LHCN-M2 (cell line): ENCODE results near the gene CISD1. TPM values are rescaled to one million over a fixed set of nuclear protein-coding genes. Genes with fewer than 3 reads are reported as not detected.

Source experiments
- DNase-seq: peaks from one replicate; pipeline ENCODE4 v3.0.0-alpha.2; 2012; ENCODE audit warnings: low read depth
- total RNA-seq: library from RNA; depleted of rRNA; stranded (reverse); fragments of >200 nt; gene quantifications from 2 replicates; pipeline ENCODE4 v1.2.3, GENCODE V29; 2014; rRNA removed

Gene CISD1
- total RNA-seq, 1 experiment from 2014 or later = 21.6 TPM

GRCh38 chr10:58307676-58308075, 38.7 kb downstream of the CISD1 start:
- DNase-seq = no peak

DNA sequence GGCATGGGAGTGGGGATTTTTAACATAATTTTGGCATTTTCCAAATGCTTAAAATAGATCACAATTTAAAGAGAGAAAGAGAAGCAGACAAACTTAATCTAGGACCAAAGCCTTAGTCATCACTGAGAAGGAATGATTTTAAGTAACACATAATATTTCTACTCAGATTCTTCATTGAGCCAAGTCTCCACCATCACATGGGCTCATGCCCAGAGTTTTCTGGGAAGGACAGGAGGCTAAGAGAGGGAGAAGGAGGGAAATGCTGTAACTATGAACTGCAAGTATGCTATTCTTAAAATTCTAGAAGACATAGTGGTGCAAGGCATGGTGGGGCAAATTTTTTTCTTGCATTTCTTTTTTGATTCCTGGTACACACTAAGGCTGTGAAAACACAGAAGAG, 42.1 kb downstream of the CISD1 start:
- DNase-seq = no peak

GRCh38 chr10:58316874-58317273, 47.9 kb downstream of the CISD1 start:
- no peak for DNase-seq

GRCh38 chr10:58318346-58318745, 49.4 kb downstream of the CISD1 start:
- DNase-seq = no peak

- DNase-seq = peak; percentile 9
Measured at GRCh38 chr10:58319599-58319998, 50.6 kb downstream of the CISD1 start.

DNA sequence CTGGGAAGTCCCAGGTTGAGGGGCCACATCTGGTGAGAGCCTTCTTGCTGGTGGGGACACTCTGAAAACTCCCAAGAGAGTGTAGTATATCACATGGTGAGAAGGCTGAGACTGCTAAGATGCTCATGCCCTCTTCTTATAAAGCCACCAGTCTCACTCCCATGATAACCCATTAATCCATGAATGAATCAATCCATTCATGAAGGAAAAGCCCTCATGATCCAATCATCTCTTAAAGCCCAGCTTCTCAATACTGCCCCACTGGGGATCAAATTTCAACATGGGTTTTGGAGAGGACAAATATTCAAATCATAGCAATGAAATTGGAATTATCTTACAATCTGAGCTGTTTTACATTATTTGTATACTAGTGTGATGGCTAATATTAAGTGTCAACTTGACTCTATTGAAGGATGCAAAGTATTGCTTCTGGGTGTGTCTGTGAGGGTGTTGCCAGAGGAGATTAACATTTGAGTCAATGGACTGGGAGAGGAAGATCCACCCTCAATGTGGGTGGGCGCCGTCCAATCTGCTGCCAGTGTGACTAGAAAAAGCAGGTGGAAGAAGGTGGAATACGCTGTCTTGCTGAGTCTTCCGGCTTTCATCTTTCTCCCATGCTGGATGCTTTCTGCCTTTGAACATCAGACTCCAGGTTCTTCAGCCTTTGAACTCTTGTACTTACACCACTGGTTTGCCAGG, 51.5 kb downstream of the CISD1 start:
- DNase-seq = no peak

GRCh38 chr10:58322072-58322834, 53.3 kb downstream of the CISD1 start:
- DNase-seq = peak; percentile 68

DNA sequence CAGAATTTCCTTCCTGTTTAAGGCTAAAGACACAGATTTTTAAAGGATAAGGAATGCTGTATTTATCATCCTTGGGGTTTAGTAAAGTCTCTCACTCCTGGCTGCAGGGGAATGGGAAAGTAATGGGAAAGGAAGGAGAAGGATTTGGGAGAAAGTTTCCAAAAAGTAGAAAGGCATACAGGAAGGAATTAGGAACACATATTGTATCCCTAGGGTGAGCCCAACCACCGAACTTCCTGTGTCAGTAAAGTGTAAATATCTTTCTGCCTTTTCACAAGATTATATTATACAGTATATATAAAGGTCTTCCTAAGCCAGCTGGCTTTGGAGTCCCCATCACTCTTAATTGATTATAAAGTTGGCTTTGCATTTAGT, 53.9 kb downstream of the CISD1 start:
- DNase-seq = no peak

DNA sequence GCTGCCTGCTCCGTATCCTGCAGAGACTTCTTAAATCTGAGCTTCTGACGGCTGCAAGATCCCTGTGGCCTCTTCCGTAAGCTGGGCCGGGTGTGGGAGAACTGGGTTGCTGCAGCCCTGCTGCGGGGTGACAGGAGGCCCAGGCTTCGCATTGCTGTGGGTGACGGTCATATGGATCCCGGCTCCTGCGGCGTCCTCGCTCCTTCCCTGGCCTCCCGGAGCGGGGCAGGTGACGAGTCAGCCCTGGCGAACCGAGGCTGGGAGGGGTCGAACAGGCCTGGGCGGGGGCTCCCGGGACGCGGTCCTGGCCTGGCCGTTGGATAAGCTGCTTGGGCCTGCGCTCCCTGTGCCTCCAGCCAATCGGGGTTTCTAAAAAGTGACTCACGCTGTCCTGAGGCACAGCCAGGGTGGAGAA, 58.0 kb downstream of the CISD1 start:
- DNase-seq = peak; percentile 7

DNA sequence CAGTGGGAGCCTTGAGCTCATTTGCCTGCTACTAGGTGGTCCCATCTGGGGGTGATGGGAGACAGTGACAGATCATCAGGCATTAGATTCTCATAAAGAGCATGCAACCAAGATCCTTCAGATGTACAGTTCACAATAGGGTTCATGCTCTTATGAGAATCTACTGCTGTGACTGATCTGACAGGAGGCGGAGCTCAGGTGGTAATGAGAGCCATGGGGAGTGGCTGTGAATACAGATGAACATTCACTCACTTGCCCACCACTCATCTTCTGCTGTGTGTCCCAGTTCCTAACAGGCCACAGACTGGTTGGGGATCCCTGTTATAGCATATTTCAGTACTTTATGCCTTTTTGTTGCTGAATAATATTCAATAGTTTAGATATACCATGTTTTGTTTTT, 59.3 kb downstream of the CISD1 start:
- DNase-seq = no peak

GRCh38 chr10:58330431-58330830, 61.5 kb downstream of the CISD1 start:
- DNase-seq = no peak

DNA sequence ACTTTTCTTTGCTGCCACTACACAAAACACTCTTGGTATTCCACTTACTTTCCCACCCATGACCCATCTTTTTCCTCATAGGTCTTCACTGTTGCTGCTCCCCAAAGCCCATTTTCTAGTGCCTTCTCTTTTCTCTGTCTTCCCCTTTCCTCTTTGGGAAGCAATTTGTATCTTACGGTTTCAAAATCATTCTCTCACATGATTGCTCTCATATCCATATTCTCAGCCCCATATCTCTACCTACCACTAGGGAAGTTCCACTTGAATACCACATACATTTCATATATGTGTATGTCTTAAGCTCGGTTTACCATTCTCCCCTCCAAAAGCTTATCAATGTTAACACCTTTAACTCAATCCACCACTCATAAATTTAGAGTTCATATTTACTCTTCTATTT, 62.7 kb downstream of the CISD1 start:
- DNase-seq = no peak

DNA sequence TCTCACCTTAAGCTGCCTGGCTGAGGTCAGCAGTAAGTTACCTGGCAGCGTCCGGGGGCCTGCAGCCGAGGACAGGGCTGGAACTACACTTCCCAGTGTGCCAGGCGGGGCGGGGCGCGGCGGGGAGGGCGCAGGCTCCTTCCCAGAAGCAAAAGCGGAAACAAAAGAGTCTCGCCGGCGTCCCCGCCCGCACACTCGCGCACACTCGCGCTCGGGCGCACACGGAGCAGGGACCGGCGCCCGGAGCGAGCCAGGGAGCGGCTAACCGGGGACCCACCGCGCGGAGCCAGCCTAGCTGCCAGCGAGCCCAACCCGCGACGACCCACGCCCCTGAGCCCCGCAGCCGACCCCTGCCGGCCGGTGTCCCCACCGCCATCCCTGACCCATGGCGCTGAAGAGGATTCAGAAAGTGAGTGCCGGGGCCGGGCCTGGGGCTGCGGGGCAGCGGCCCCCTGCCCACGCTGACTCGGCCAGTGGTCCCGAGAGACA, 65.9 kb downstream of the CISD1 start, which contains the start of gene UBE2D1:
Gene UBE2D1 (plus strand): TSS at position 190 of the 489 bp plus-strand sequence. CDS start 196 bp downstream, at position 386.
- peak; percentile 65 for DNase-seq

GRCh38 chr10:58335306-58336005, 66.5 kb downstream of the CISD1 start:
- DNase-seq = peak; percentile 56

DNA sequence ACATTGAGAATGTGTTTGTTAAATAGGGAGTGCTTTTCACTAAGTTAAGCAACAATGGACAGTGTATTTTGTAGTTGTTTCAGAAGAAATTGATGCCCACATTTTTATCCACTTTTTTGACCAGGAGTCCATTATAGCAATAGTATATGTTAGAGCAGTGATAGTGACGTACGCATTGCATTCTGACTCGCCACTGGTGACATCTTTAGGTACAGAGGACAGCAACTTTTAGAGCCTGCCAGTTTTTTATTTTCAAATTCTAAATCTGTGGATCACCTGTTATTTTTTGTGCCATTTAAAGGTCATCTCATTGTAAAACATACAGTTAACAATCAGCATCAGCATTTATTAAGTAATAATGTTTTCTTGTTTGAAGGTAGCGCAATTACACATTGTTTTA, 67.3 kb downstream of the CISD1 start:
- DNase-seq = no peak

Other genes starting within 250 kb of the CISD1 start
- 6.8 and 7.6 TPM in 2 replicates for gene IPMK, start 1.3 kb upstream of the CISD1 start, total RNA-seq
- 17.1 and 18.5 TPM in 2 replicates for gene UBE2D1, start 65.8 kb downstream of the CISD1 start, total RNA-seq
- 29.9 and 44.9 TPM in 2 replicates for gene TFAM, start 116.2 kb downstream of the CISD1 start, total RNA-seq
- gene BICC1, start 243.7 kb downstream of the CISD1 start, total RNA-seq = 17.3 and 20.7 TPM in 2 replicates